HG03439 (cell line): ENCODE measurements around the gene NOBOX.
"Not testable (repeated sequence)": the region's sequence is repeated elsewhere in the genome, so short reads cannot be mapped to it uniquely, and the experiment has no call there.

Experiments used
- ATAC-seq: cut with Tn5 transposase; IDR thresholded peaks from one replicate; pipeline ENCODE4 v1.9.1; 2021; ENCODE audit warnings: mild to moderate bottlenecking, moderate library complexity; ENCODE audit not compliant: unreplicated experiment

Gene NOBOX

DNA sequence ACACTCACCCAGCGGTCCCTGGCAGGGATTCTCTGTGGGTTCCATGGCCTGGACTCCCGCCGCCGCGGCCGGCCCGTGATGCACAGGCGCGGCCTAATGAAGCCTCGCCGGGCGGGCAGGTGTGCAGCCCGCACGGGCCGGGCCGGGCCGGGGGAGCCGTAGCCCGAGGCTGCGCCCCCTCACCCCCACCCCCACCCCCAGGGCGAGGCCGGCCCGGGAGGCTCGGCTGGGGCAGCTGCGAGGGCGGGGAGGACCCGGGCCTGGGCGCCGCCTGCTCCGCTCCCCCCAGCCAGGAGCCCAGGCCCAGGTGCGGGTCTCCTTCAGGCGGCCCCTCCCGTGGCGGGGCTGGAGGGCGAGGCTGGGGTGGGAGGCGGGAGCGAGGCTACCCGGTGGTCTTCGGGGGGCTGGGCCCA, at the start of gene NOBOX:
Gene NOBOX, minus strand, starts transcription at position 45 of the 413 bp plus-strand sequence.
- no peak for ATAC-seq

DNA sequence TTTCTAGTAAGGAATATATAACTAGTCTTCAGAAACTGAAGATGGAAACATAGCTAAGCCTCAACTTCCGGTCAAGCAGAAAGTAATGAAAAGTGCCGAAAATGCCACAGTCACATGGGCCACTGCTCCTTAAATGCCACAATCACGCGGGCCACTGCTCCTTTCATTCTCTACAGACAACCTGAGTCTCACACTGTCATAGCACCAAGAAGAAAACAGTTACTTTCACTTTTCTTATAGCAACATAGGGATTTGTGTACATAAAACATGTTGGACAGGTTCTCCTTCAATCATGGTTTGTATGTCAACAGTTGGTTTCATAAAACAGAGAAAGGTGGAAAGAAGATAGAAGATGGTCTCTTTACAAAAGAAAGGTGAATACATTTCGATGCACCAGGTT, 48.6 kb upstream of the NOBOX start:
- ATAC-seq: no peak

GRCh38 chr7:144445590-144445989, 42.1 kb upstream of the NOBOX start:
- no peak for ATAC-seq

- ATAC-seq: no peak
Measured at GRCh38 chr7:144439717-144440205, 36.3 kb upstream of the NOBOX start.

DNA sequence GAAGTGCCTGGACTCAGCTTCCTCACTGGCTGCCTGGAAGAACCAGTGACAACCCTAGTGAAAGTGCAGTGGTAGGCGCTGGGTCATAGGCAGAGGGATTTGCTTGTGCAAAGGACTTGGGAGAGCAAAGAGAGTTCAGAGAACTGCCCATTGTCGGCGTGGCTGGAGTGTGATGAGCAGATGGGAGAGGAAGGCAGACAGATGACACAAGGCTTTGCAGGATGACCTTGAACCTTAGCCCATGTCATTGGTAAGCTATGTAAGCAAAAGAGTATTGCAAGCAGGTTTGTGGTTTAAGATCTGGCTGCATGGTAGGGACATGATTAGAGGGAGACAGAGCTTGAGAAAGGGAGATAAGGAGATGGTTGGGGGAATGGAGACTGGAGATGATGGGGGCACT, 35.3 kb upstream of the NOBOX start:
- ATAC-seq: no peak

DNA sequence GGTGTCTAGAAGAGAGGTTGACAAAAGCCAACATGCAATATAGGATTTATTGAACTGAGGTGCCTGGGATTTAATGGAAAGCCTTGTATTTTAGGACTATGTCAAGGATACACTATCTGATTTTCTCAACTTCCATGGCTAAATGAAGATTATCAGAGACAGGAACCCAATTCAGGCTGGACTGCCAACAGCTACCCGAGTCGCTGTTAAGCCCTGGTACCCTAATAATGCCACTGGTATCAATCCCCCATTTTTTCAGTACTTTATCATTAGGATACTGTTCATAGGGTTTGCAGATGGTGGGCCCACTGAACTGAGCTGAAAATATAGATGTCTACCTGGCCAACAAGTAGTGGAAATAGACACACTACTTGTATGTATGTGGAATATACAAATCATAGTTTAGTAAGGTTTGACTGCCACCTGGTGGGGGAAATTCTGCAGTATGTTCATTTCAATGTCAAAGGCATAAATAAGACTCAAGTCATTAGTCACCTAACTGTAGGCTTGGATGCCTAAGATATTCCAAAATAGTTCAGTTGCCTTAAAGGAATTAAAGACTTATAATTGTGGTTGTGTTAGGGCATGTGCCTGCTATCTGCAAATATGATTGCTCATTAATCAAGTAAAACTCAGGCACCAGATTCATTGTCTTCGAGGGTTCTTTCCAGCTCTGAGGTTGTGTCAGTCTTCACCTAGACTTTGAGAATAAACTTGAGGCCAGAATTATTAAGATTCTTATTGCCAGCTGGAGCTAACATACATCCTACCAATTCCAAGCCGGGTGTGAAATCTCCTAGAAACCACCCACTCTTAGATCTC, 34.1 kb upstream of the NOBOX start:
- ATAC-seq: peak; percentile 74

DNA sequence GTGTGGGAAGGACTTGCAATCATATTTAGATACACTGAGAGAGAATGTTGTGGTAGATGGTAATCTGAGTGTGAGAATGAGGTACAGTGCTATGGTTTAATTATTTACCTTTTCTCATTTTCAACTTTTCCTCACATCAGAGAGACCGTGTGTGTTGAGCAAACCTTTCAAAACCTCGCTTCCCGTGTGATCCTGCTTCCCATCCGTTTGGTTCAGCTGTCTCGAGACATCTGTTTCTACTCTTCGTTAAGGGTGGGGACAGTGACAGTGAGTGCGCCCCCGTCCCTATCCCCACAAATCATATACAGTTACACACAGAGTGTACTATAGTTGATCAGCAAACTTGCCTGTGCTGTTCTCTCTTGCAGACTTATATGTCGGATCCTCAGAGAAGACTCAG, 33.0 kb upstream of the NOBOX start:
- no peak for ATAC-seq

GRCh38 chr7:144428431-144428830, 24.9 kb upstream of the NOBOX start:
- no peak for ATAC-seq

- not testable (repeated sequence) for ATAC-seq
Measured at GRCh38 chr7:144427539-144427938, 24.0 kb upstream of the NOBOX start.

DNA sequence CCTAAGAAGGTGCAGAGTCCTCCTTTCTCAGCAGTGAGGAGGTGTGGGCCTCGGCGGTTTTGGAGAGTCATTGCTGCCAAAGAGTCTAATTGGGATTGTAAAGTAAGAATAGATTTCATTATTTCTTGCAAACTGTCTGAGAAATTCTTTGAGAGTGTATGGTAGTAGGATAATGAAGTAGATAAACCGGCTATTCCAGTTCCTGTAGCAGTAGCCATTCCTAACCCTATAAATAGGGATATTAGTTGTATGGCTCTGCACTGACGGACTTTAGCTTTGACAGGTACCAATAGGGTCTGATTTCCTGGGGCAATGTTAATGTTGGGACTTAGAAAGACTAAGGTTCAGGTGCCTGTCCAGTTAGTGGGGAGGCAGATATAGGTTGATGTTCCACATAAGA, 15.4 kb upstream of the NOBOX start:
- not testable (repeated sequence) for ATAC-seq

DNA sequence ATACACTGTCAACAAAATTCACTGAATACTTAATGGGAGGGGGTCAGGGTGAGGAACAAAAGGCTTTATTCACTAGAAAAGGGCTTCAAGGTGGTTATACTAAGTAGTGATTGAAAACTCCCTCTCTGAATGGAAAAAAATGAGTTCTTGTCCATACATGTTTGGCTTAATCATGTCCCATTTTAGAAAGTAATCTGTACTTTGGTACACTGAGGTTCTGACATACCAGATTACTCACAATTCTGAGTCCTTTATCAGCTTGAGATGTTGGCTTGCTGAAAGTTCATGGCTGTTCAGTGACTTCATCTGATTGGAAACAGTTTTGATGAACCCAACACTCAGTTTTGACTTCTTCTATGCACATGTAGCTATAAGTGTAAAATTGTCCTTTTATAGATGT, 12.8 kb upstream of the NOBOX start:
- ATAC-seq: no peak

- ATAC-seq: no peak
Measured at GRCh38 chr7:144415858-144416257, 12.4 kb upstream of the NOBOX start.

- no peak for ATAC-seq
Measured at GRCh38 chr7:144414815-144415214, 11.3 kb upstream of the NOBOX start.

GRCh38 chr7:144410441-144410840, 6.9 kb upstream of the NOBOX start:
- no peak for ATAC-seq

- ATAC-seq: no peak
Measured at GRCh38 chr7:144408121-144408520, 4.6 kb upstream of the NOBOX start.

DNA sequence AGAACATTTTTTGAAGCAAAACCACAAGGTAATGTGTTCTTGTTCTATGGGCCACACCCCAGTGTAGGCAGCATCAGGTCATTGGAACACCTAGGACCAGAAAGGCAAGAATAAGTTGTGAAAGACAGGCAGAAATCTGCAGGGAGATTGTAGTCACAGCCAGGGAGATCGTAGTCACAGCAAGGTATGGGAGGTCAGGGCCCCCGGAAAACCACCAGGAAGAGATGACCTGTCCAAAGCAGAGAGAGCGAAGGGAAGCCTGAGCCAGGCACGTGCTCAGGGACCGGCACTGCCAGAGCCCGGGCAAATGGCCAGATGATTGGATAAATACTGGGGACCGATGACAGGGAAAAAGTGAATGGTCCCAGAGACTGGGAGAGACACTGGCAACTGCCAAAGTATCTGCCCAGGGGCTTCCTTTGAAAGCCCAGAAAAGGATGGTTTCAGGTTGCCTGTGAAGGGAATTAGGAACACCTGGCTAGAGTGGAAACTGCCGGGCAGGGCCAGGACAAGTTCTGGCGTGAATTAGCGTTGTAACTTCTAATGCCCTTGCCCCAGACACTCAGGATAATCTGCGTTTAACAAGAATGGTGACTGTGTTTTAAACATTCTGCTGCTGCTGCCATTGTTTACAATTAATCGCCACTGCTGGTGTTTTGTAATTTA, 3.9 kb upstream of the NOBOX start:
- ATAC-seq: no peak

DNA sequence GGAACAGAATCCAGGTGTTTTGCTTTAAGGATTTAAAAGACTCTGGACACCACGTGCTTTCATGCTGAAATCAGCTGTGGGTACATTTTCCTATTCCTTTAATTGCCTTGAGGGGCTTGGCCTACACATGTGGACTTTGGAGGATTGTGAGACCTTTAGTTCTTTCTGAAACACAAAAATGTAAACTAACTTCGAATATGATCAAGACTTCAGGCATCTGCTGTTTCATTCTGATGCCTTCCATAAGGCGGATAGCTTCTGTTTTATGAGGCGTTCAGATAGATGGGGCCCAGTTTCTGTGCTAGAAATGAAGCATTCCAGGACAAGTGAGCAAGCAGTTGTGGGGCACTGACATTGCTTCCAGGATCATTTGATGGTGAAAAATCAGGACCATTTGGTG, 1.5 kb upstream of the NOBOX start:
- no peak for ATAC-seq

DNA sequence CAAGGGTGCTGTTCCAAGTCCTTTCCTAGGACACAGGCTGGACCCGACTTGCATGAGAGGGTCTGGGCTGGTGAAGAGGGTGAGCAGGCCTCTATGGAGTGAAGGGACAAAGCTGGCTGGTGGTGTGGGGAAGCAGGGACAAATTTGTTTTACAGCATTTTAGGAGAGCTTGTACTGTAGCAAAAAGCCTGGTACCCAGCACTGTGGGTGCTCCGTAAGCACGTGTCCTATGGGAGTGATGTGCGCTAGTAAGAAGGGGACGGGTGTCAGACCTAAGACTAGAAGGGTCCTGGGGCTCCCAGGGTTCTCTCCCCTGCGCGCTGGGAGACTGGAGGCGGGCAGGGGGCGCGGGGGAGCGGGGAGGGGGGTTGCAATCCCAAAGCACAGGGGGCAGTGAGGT, 391 bp downstream of the NOBOX start:
- ATAC-seq: no peak

DNA sequence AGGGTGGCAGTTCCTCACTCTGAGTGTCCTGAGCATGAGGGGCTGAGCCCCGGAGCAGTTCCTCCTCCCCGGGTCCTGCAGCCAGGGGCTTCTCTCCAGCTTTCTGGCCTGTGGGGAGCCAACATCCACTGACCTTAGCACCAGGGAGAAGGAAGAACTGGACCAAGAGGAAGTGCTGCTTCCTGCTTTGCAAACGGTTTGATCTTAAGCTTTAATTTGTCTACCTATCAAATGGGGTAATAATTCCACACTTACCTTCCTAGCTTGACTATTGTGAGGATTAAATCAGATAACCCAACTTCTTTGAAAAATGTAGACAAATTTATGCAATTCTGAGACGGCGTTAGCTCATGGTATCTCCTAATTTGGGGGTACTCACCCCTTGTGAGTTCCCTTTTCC, 2.0 kb downstream of the NOBOX start:
- ATAC-seq: no peak

GRCh38 chr7:144399946-144400345, 3.5 kb downstream of the NOBOX start:
- ATAC-seq: no peak

- ATAC-seq: no peak
Measured at GRCh38 chr7:144398911-144399310, 4.6 kb downstream of the NOBOX start.

DNA sequence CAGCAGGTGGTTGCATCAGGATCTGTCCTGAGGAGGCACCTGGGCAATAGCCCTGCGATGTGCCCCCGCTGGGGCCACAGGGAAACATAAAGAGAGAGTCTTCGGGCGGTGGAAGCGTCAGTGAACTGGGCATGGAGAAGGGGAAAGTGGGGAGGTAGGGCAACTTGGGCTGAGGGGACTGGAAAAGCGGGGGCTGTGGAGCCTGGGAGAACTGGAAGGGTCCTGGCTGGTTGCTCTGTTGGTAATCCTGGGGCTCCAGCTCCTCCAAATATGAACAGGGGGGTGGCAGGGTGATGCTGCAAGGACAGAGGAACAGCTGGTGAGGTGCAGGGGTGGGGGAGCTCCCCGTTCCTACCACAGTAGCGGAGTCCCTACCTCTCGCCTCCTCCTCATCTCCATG, 5.2 kb downstream of the NOBOX start:
- ATAC-seq: no peak
